Ascending aorta (tissue), 2 donors: ENCODE results near the gene CYP3A4. TPM values are rescaled to one million over a fixed set of nuclear protein-coding genes. Genes with fewer than 3 reads are reported as not detected.
A peak's percentile ranks its signal among the peaks of the same experiment; 100 is the strongest.

ENCODE experiments used
- DNase-seq, 2 donors: peaks; one replicate each; pipeline ENCODE4 v3.0.0-alpha.2; 2019; ENCODE audit warnings: low spot score in 2 of 2
- H3K27ac ChIP-seq, 2 donors: fragments of 200-600 bp; sonication (generic); one replicate each; pipeline ENCODE4 v1.5.1; 2016 to 2017; ENCODE audit warnings: mild to moderate bottlenecking in 1 of 2
- H3K27me3 ChIP-seq: fragments of 200-600 bp; sonication (generic); one replicate; pipeline ENCODE4 v1.5.1; 2017
- H3K36me3 ChIP-seq, 2 donors: fragments of 200-600 bp; sonication (generic); one replicate each; pipeline ENCODE4 v1.5.1; 2016
- H3K4me1 ChIP-seq, 2 donors: fragments of 200-600 bp; sonication (generic); one replicate each; pipeline ENCODE4 v1.5.1; 2016 to 2017; ENCODE audit warnings: mild to moderate bottlenecking in 1 of 2
- H3K4me3 ChIP-seq, 2 donors: fragments of 200-600 bp; sonication (generic); one replicate each; pipeline ENCODE4 v1.5.1; 2016 to 2017; ENCODE audit warnings: mild to moderate bottlenecking in 1 of 2
- H3K9me3 ChIP-seq, 2 donors: fragments of 200-600 bp; sonication (generic); one replicate each; pipeline ENCODE4 v1.5.1; 2016
- CTCF ChIP-seq, 3 experiments: fragments of 200-600 bp in 2 of 3; fragments of 450-650 bp in 1 of 3; sonication (generic) in 2 of 3; IDR thresholded peaks; one replicate each; pipeline ENCODE4 v1.5.1; 2016 to 2019; ENCODE audit warnings: antibody characterized with exemption in 3 of 3, mild to moderate bottlenecking in 1 of 3, moderate library complexity in 1 of 3
- intact Hi-C: fragments of 100-400 bp; cut with DNase I; formaldehyde crosslinking; loops from one replicate; pipeline ENCODE4 v1.15.1; 2023
- total RNA-seq: library from RNA; depleted of rRNA; stranded (reverse); fragments of >200 nt; gene quantifications from one replicate; pipeline ENCODE4 v1.1.0, GENCODE V29; 2016

Gene CYP3A4
- total RNA-seq, 1 donor from 2014 or later, result not detected

- H3K4me1 ChIP-seq, result no peaks in the 10 kb centered on the region
- H3K36me3 ChIP-seq, result no peaks in the 10 kb centered on the region
- H3K4me3 ChIP-seq, result no peak overlapping the region
- DNase-seq, result no peak
- H3K27ac ChIP-seq, result no peak overlapping the region
- no peak for TF ChIP-seq CTCF (IDR thresholded peaks at IDR 0.05)
- no peaks in the 10 kb centered on the region for H3K27me3 ChIP-seq
- intact Hi-C loops, result no loop called here
- no peaks in the 10 kb centered on the region for H3K9me3 ChIP-seq
Observed at GRCh38 chr7:99768471-99768870, 15.5 kb downstream of the CYP3A4 start.

GRCh38 chr7:99767662-99768061 lies 16.3 kb downstream of the CYP3A4 start:
- Histone ChIP-seq H3K4me3 (no peak overlapping the region), H3K9me3 (no peaks in the 10 kb centered on the region), H3K27ac (no peak overlapping the region), H3K4me1 (no peaks in the 10 kb centered on the region), H3K27me3 (no peaks in the 10 kb centered on the region), H3K36me3 (no peaks in the 10 kb centered on the region)
- intact Hi-C loops, result no loop called here
- TF ChIP-seq CTCF (IDR thresholded peaks at IDR 0.05), result no peak
- no peak for DNase-seq

- DNase-seq, result no peak
- no peak overlapping the region for H3K27ac ChIP-seq
- H3K27me3 ChIP-seq, result no peaks in the 10 kb centered on the region
- intact Hi-C loops, result no loop called here
- H3K4me3 ChIP-seq, result no peak overlapping the region
- H3K9me3 ChIP-seq, result no peaks in the 10 kb centered on the region
- no peak for TF ChIP-seq CTCF (IDR thresholded peaks at IDR 0.05)
- no peaks in the 10 kb centered on the region for H3K4me1 ChIP-seq
- H3K36me3 ChIP-seq, result no peaks in the 10 kb centered on the region
Observed at GRCh38 chr7:99766484-99767099, 17.4 kb downstream of the CYP3A4 start.

GRCh38 chr7:99764478-99764877 lies 19.5 kb downstream of the CYP3A4 start:
- intact Hi-C loops, result no loop called here
- no peak for DNase-seq
- Histone ChIP-seq H3K27ac (no peak overlapping the region), H3K36me3 (no peaks in the 10 kb centered on the region), H3K4me3 (no peak overlapping the region), H3K9me3 (no peaks in the 10 kb centered on the region), H3K4me1 (no peaks in the 10 kb centered on the region), H3K27me3 (no peaks in the 10 kb centered on the region)
- no peak for TF ChIP-seq CTCF (IDR thresholded peaks at IDR 0.05)

GRCh38 chr7:99762680-99763327 lies 21.2 kb downstream of the CYP3A4 start:
- no peaks in the 10 kb centered on the region for H3K9me3 ChIP-seq
- peak in 1 of 2 donors; percentile 69 for DNase-seq
- H3K27me3 ChIP-seq, result no peaks in the 10 kb centered on the region
- H3K4me1 ChIP-seq, result no peaks in the 10 kb centered on the region
- peak overlapping the region in 1 of 2 donors; percentile 38 for H3K27ac ChIP-seq
- TF ChIP-seq CTCF (IDR thresholded peaks at IDR 0.05), result no peak
- no peaks in the 10 kb centered on the region for H3K36me3 ChIP-seq
- no peak overlapping the region for H3K4me3 ChIP-seq
- intact Hi-C loops, result no loop called here
